Fibroblast of lung (primary cell): ENCODE results near the gene AFF4.

ENCODE experiments used
- EZH2 ChIP-seq: IDR thresholded peaks from 2 replicates; pipeline ENCODE4 v1.5.1; 2012; ENCODE audit warnings: low read length, control low read depth, mild to moderate bottlenecking; ENCODE audit errors: missing control alignments
- TF ChIP-seq, protein P1 (sequence below), 2 donors: IDR thresholded peaks in 1 of 2; conservative IDR thresholded peaks in 1 of 2; 1 replicate in 1 of 2; 2 replicates in 1 of 2; pipeline ENCODE4 v1.5.1; 2011 to 2012; ENCODE audit warnings: low read length in 2 of 2, control low read depth in 1 of 2, inconsistent platforms in 1 of 2, low read depth in 1 of 2, mild to moderate bottlenecking in 1 of 2

DNA sequence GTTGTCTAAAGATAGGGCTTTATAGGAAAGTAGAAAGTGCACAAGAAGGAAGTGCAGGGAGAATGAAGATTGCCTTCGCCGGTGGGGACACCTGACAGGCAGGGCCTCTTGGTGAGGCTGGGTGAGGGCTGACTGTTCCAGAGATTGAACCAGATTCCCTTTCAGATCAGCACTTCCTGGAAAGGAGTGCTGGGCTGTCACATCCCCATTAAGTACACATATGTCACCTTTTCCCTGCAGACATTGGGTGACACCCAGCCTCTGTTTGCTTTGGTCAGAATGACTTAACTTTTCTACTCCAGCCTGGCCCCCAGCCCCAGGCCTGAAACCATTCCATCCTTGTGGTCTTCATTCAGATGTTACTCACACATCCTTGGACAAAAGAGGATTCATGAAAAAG is 125.6 kb downstream of the AFF4 start:
- TF ChIP-seq, protein P1, sequence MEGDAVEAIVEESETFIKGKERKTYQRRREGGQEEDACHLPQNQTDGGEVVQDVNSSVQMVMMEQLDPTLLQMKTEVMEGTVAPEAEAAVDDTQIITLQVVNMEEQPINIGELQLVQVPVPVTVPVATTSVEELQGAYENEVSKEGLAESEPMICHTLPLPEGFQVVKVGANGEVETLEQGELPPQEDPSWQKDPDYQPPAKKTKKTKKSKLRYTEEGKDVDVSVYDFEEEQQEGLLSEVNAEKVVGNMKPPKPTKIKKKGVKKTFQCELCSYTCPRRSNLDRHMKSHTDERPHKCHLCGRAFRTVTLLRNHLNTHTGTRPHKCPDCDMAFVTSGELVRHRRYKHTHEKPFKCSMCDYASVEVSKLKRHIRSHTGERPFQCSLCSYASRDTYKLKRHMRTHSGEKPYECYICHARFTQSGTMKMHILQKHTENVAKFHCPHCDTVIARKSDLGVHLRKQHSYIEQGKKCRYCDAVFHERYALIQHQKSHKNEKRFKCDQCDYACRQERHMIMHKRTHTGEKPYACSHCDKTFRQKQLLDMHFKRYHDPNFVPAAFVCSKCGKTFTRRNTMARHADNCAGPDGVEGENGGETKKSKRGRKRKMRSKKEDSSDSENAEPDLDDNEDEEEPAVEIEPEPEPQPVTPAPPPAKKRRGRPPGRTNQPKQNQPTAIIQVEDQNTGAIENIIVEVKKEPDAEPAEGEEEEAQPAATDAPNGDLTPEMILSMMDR (conservative IDR thresholded peaks at IDR 0.05 in 1 of 2, IDR thresholded peaks at IDR 0.05 in 1 of 2; ENCODE audit: low read depth in 1 of 2, low read length in 2 of 2) = no peak
- TF ChIP-seq EZH2 = no peak
